Tibial nerve (tissue), 4 donors: ENCODE results near the gene MRPL30. TPM values are rescaled to one million over a fixed set of nuclear protein-coding genes. Genes with fewer than 3 reads are reported as not detected.
"Not testable (repeated sequence)": the region's sequence is repeated elsewhere in the genome, so short reads cannot be mapped to it uniquely, and the experiment has no call there.

Experiments used
- DNase-seq, 2 donors: peaks; one replicate each; pipeline ENCODE4 v3.0.0-alpha.2; 2019; ENCODE audit warnings: low spot score in 2 of 2
- H3K27ac ChIP-seq, 4 donors: fragments of 200-600 bp; sonication (generic) in 3 of 4; one replicate each; pipeline ENCODE4 v1.5.1; 2017 to 2019; ENCODE audit warnings: mild to moderate bottlenecking in 1 of 4
- H3K27me3 ChIP-seq, 2 donors: fragments of 200-600 bp; sonication (generic) in 1 of 2; one replicate each; pipeline versions ENCODE4 v1.5.1 to v1.6.0; 2017 to 2019
- H3K36me3 ChIP-seq, 3 donors: fragments of 200-600 bp; sonication (generic); one replicate each; pipeline ENCODE4 v1.5.1; 2018 to 2019
- H3K4me1 ChIP-seq, 4 donors: fragments of 200-600 bp; sonication (generic) in 3 of 4; one replicate each; pipeline ENCODE4 v1.5.1; 2017 to 2019
- H3K4me3 ChIP-seq, 4 donors: fragments of 200-600 bp; sonication (generic) in 3 of 4; one replicate each; pipeline ENCODE4 v1.5.1; 2017 to 2019; ENCODE audit warnings: mild to moderate bottlenecking in 1 of 4, moderate library complexity in 1 of 4
- H3K9me3 ChIP-seq, 4 donors: fragments of 200-600 bp; sonication (generic) in 3 of 4; one replicate each; pipeline ENCODE4 v1.5.1; 2017 to 2019
- EP300 ChIP-seq, 2 donors: sonication (generic); formaldehyde crosslinking; IDR thresholded peaks; one replicate each; pipeline ENCODE4 v1.6.1; 2017; ENCODE audit warnings: antibody characterized with exemption in 2 of 2, mild to moderate bottlenecking in 1 of 2
- POLR2A ChIP-seq, 2 donors: fragments of 450-650 bp; IDR thresholded peaks; one replicate each; pipeline ENCODE4 v1.6.1; 2017; ENCODE audit warnings: antibody characterized with exemption in 2 of 2, mild to moderate bottlenecking in 2 of 2, moderate library complexity in 2 of 2
- WGBS, 2 donors: methylation state at CpG; one replicate each; pipeline ENCODE4 v1.1.5; 2018; 5-methylcytosine and 5-hydroxymethylcytosine counted together
- total RNA-seq, 4 donors: library from RNA; depleted of rRNA; stranded (reverse); fragments of >200 nt; gene quantifications; one replicate each; pipeline ENCODE4 v1.1.0, GENCODE V29; 2016
- TF ChIP-seq, protein P1 (sequence below), 5 experiments: fragments of 200-600 bp in 3 of 5; fragments of 450-650 bp in 2 of 5; sonication (generic) in 3 of 5; IDR thresholded peaks; one replicate each; pipeline ENCODE4 v1.5.1; 2016 to 2019; ENCODE audit warnings: antibody characterized with exemption in 5 of 5, mild to moderate bottlenecking in 3 of 5, moderate library complexity in 2 of 5

The MRPL30 gene
- total RNA-seq, 4 donors from 2014 or later: 19.4 to 27.0 (median 21.7) TPM

DNA sequence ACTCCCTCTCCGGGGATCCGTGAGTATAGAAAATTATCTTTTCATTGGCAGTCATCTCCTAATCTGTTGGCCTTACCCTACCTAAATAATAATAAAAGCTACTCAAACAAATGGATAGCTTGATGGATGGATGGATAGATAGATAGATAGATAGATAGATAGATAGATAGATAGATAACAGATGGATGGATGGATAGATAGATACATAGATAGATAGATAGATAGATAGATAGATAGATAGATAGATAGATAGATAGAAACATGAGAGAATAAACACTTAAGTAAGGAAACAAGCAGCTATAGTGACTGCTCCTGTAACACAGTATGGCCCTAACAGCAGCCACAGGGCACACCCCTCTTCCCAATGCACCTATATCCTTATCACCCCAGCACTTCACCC is 35.1 kb downstream of the MRPL30 start:
- Histone ChIP-seq H3K36me3 (peaks cover 0 to 56% (median 0%) of the 10 kb centered on the region in 3 donors), H3K9me3 (no peaks in the 10 kb centered on the region), H3K4me3 (no peak overlapping the region), H3K27ac (no peak overlapping the region), H3K4me1 (no peaks in the 10 kb centered on the region), H3K27me3 (no peaks in the 10 kb centered on the region)
- WGBS, 2 donors: 94 to 98% methylated on average over 2 of the region's 2 CpGs
- DNase-seq: no peak
- TF ChIP-seq EP300 (IDR thresholded peaks at IDR 0.05): no peak
- TF ChIP-seq, protein P1, sequence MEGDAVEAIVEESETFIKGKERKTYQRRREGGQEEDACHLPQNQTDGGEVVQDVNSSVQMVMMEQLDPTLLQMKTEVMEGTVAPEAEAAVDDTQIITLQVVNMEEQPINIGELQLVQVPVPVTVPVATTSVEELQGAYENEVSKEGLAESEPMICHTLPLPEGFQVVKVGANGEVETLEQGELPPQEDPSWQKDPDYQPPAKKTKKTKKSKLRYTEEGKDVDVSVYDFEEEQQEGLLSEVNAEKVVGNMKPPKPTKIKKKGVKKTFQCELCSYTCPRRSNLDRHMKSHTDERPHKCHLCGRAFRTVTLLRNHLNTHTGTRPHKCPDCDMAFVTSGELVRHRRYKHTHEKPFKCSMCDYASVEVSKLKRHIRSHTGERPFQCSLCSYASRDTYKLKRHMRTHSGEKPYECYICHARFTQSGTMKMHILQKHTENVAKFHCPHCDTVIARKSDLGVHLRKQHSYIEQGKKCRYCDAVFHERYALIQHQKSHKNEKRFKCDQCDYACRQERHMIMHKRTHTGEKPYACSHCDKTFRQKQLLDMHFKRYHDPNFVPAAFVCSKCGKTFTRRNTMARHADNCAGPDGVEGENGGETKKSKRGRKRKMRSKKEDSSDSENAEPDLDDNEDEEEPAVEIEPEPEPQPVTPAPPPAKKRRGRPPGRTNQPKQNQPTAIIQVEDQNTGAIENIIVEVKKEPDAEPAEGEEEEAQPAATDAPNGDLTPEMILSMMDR (IDR thresholded peaks at IDR 0.05): no peak
- no peak for TF ChIP-seq POLR2A (IDR thresholded peaks at IDR 0.05)

DNA sequence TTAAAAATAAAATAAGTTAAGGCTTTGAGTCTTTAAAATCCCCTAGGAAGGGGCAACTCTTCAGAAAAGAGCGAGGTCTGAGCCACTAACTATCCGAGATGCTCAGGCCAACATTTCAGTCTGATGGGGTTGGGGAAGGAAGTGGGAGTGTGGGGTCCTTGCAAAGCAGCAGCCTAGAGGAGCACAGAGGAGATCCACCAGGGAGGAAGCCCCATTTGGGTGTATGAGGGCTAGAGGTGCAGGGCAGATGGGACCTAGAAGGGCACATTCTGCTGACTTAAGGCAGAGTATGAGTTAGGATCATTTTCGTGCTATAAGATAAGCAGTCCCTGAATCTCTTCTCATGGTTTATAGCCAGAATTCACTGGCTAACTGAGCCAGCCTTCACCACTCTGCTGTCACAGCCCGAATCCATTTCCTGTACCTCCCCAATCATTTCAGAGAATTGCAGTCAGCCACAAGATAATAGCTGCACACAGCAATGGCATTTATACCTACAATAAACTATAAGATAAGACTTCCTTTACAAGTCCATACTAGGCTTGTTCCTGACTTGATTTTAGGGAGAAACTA is 37.0 kb downstream of the MRPL30 start:
- no peak for DNase-seq
- WGBS, 2 donors: 70 to 75% methylated on average over 4 of the region's 4 CpGs
- Histone ChIP-seq H3K27me3 (no peaks in the 10 kb centered on the region), H3K36me3 (peaks cover 0 to 52% (median 0%) of the 10 kb centered on the region in 3 donors), H3K4me3 (no peak overlapping the region), H3K4me1 (no peaks in the 10 kb centered on the region), H3K27ac (no peak overlapping the region), H3K9me3 (no peaks in the 10 kb centered on the region)
- TF ChIP-seq, protein P1 (IDR thresholded peaks at IDR 0.05): no peak
- no peak for TF ChIP-seq POLR2A (IDR thresholded peaks at IDR 0.05)
- TF ChIP-seq EP300 (IDR thresholded peaks at IDR 0.05): no peak

DNA sequence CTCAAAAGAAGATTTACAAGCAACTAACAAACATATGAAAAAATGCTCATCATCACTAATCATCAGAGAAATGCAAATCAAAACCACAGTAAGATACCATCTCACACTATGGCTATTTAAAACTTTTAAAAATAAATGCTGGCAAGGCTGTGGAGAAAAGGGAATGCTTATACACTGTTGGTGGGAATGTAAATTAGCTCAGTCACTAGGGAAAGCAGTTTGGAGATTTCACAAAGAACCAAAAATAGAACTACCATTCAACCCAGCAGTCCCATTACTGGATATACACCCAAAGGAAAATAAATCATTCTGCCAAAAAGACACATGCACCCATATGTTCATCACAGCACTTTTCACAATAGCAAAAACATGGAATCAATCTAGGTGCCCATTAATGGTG is 52.2 kb downstream of the MRPL30 start:
- H3K4me3 ChIP-seq: not testable (repeated sequence)

DNA sequence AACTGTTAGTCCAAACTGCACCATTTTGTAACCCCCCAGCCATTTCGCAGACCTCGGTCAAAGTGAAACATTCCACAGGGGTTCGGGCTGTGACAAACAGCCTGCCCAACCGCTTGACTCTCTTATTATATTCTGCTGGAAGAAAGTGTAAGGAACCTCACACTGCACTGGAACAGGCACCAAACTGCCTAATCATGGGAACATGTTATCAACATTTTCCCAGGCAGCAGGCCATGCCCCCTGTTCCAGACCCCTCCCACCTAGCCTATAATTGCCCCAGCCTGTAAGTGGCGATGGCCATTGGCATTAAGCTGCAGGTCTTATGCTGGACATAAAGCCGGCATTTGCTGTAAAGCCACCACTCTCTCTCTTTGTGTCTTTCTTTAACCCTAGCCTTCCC is 57.6 kb downstream of the MRPL30 start:
- Histone ChIP-seq H3K9me3 (peaks cover 0 to 4% (median 0%) of the 10 kb centered on the region in 4 donors), H3K36me3 (no peaks in the 10 kb centered on the region), H3K27ac (no peak overlapping the region), H3K4me1 (no peaks in the 10 kb centered on the region), H3K27me3 (no peaks in the 10 kb centered on the region), H3K4me3 (no peak overlapping the region)
- DNase-seq: no peak
- WGBS, 2 donors: 81 to 82% methylated on average over 6 of the region's 6 CpGs
- TF ChIP-seq EP300 (IDR thresholded peaks at IDR 0.05) (no peak), POLR2A (IDR thresholded peaks at IDR 0.05) (no peak)
- TF ChIP-seq, protein P1 (IDR thresholded peaks at IDR 0.05): no peak

More for the DNA sequence above, 52.2 kb downstream of the MRPL30 start:
- H3K27ac ChIP-seq, DNase-seq, H3K27me3 ChIP-seq, H3K4me1 ChIP-seq, H3K36me3 ChIP-seq: not testable (repeated sequence)
- H3K9me3 ChIP-seq: peaks cover 0 to 22% (median 2%) of the 10 kb centered on the region in 4 donors

DNA sequence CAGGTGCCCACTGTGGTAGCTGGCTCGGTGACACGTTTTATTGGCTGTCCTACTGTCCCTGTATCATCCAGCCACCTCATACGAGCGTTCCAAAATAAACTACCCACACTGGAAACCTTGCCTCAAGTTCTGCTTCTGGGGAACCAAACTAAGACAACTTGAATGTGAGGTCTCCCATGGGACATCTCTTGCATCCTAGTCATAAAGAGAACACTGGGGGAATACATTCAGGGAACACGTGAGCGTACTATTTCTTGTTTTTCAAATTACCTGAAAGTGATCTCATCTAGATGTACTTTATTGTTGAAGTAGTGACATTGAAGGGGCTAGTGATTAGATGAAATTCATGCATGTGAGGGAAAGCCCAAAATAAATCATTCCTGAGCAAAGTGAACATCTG is 59.4 kb downstream of the MRPL30 start:
- no peaks in the 10 kb centered on the region for H3K4me1 ChIP-seq
- no peak overlapping the region for H3K27ac ChIP-seq
- WGBS, 2 donors: 89 to 90% methylated on average over 6 of the region's 6 CpGs
- TF ChIP-seq, protein P1 (IDR thresholded peaks at IDR 0.05): no peak
- TF ChIP-seq EP300 (IDR thresholded peaks at IDR 0.05) (no peak), POLR2A (IDR thresholded peaks at IDR 0.05) (no peak)
- H3K27me3 ChIP-seq: no peaks in the 10 kb centered on the region
- H3K4me3 ChIP-seq: no peak overlapping the region
- DNase-seq: no peak
- H3K36me3 ChIP-seq: no peaks in the 10 kb centered on the region
- H3K9me3 ChIP-seq: peaks cover 0 to 4% (median 0%) of the 10 kb centered on the region in 4 donors

DNA sequence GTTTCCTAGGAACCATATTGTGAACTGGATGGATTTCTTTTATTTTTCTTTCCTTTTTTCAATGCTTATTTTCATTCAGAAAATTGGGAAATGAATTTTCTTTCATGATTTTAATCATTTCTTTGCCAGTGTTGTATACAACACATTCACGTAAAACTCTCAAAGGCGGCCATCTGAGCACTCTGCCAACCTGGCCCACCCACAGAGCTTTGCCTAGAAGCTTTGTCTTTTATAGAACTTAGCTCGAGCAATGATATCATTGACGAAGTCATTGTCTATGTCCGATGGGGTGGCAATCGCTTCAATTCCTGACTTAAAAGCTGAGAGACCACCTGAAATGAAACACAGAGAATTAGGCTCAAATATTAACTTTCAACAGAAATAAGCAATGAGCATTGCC is 61.2 kb downstream of the MRPL30 start:
- Histone ChIP-seq H3K4me1 (no peaks in the 10 kb centered on the region), H3K36me3 (peaks cover 0 to 16% (median 0%) of the 10 kb centered on the region in 3 donors), H3K27ac (no peak overlapping the region), H3K4me3 (no peak overlapping the region), H3K27me3 (no peaks in the 10 kb centered on the region), H3K9me3 (peaks cover 0 to 5% (median 0%) of the 10 kb centered on the region in 4 donors)
- 76 to 86% methylated on average over 6 of the region's 6 CpGs for whole genome bisulfite sequencing, 2 donors
- TF ChIP-seq POLR2A (IDR thresholded peaks at IDR 0.05) (no peak), EP300 (IDR thresholded peaks at IDR 0.05) (no peak)
- TF ChIP-seq, protein P1 (IDR thresholded peaks at IDR 0.05): no peak
- DNase-seq: no peak
